Thyroid gland (tissue), 4 donors: ENCODE results near the gene TNRC6B.

Experiments
- CTCF ChIP-seq, 6 experiments: fragments of 200-600 bp in 3 of 6; fragments of 450-650 bp in 3 of 6; sonication (generic) in 3 of 6; IDR thresholded peaks; one replicate each; pipeline ENCODE4 v1.5.1; 2016 to 2019; ENCODE audit warnings: antibody characterized with exemption in 6 of 6, mild to moderate bottlenecking in 2 of 6, inconsistent platforms in 1 of 6, moderate library complexity in 1 of 6
- POLR2A ChIP-seq, 2 donors: fragments of 450-650 bp; IDR thresholded peaks; one replicate each; pipeline ENCODE4 v1.6.1; 2017; ENCODE audit warnings: antibody characterized with exemption in 2 of 2, mild to moderate bottlenecking in 2 of 2, moderate library complexity in 1 of 2

GRCh38 chr22:40212121-40212520, 34.4 kb downstream of the TNRC6B start:
- TF ChIP-seq CTCF (IDR thresholded peaks at IDR 0.05), result no peak
- TF ChIP-seq POLR2A (IDR thresholded peaks at IDR 0.05), result no peak
